B cell (primary cell): ENCODE measurements around the gene PPP3CA. TPM values are rescaled to one million over a fixed set of nuclear protein-coding genes. Genes with fewer than 3 reads are reported as not detected.

Source experiments
- ATAC-seq: fragments of 200-7000 bp; cut with Tn5 transposase; one replicate; pipeline ENCODE4 v1.10.0; 2021; ENCODE audit warnings: low read depth, mild to moderate bottlenecking, moderate number of reproducible peaks, moderate library complexity
- CTCF ChIA-PET: fragments of 350-600 bp; sonication (Branson Sonifier 250); formaldehyde crosslinking; loops from one replicate; lab custom pipeline; 2021; ENCODE audit warnings: antibody characterized with exemption, inconsistent platforms; lab: Charles Lee
- POLR2A ChIA-PET: fragments of 350-600 bp; sonication (Branson Sonifier 250); formaldehyde crosslinking; loops from one replicate; lab custom pipeline; 2021; ENCODE audit warnings: antibody characterized with exemption; lab: Charles Lee
- DNase-seq: peaks from one replicate; pipeline ENCODE4 v3.0.0; 2013
- H2AFZ ChIP-seq: 2 replicates; pipeline ENCODE4 v1.6.1; 2012; ENCODE audit warnings: mild to moderate bottlenecking, low read depth, low read length; ENCODE audit not compliant: insufficient read depth, poor library complexity, severe bottlenecking
- H3K27ac ChIP-seq, 2 donors: 1 replicate in 1 of 2; 2 replicates in 1 of 2; pipeline ENCODE4 v1.5.1; 2012 to 2013; ENCODE audit warnings: low read length in 2 of 2, mild to moderate bottlenecking in 2 of 2, moderate library complexity in 1 of 2
- H3K27me3 ChIP-seq, 4 experiments: fragments of 200-600 bp in 1 of 4; sonication (generic) in 1 of 4; replicated peaks in 1 of 4; 1 replicate in 2 of 4; 2 replicates in 2 of 4; pipeline versions ENCODE4 v1.6.1 to v1.7.0; 2013 to 2016; ENCODE audit warnings: low read length in 3 of 4, mild to moderate bottlenecking in 2 of 4, mixed read lengths in 1 of 4, moderate library complexity in 1 of 4; ENCODE audit not compliant: insufficient read depth in 4 of 4, control insufficient read depth in 3 of 4; ENCODE audit errors: control extremely low read depth in 1 of 4
- H3K36me3 ChIP-seq, 2 experiments: replicated peaks in 1 of 2; 1 replicate in 1 of 2; 2 replicates in 1 of 2; pipeline versions ENCODE4 v1.6.1 to v1.7.1; 2013; ENCODE audit warnings: low read length in 1 of 2; ENCODE audit not compliant: insufficient read depth in 2 of 2, control insufficient read depth in 1 of 2; ENCODE audit errors: control extremely low read depth in 1 of 2, extremely low read depth in 1 of 2
- H3K4me1 ChIP-seq, 2 donors: fragments of 200-600 bp in 1 of 2; sonication (generic) in 1 of 2; 1 replicate in 1 of 2; 2 replicates in 1 of 2; pipeline versions ENCODE4 v1.5.1 to v1.6.1; 2013 to 2017; ENCODE audit warnings: low read length in 2 of 2; ENCODE audit not compliant: control insufficient read depth in 2 of 2, insufficient read depth in 2 of 2
- H3K4me2 ChIP-seq: replicated peaks from 2 replicates; pipeline ENCODE3; 2012; ENCODE audit warnings: mild to moderate bottlenecking, low read depth, low read length; ENCODE audit not compliant: poor library complexity, severe bottlenecking
- H3K4me3 ChIP-seq, 5 experiments: fragments of 200-600 bp in 1 of 5; sonication (generic) in 1 of 5; 1 replicate in 3 of 5; 2 replicates in 2 of 5; pipeline versions ENCODE4 v1.5.1 to v1.7.0; 2011 to 2016; ENCODE audit warnings: low read length in 4 of 5, mild to moderate bottlenecking in 4 of 5, low read depth in 2 of 5, control low read depth in 1 of 5, moderate library complexity in 1 of 5; ENCODE audit not compliant: insufficient read depth in 1 of 5; ENCODE audit errors: control extremely low read depth in 1 of 5, extremely low read depth in 1 of 5
- H3K79me2 ChIP-seq: fragments of 200-600 bp; sonication (generic); one replicate; pipeline ENCODE4 v1.6.0; 2016; ENCODE audit warnings: low read length; ENCODE audit not compliant: control insufficient read depth, insufficient read depth
- H3K9ac ChIP-seq: fragments of 200-600 bp; sonication (generic); 2 replicates; pipeline ENCODE4 v1.6.1; 2017; ENCODE audit warnings: mild to moderate bottlenecking, low read length, moderate library complexity
- H3K9me3 ChIP-seq, 3 donors: one replicate each; pipeline versions ENCODE4 v1.6.1 to v1.7.1; 2013; ENCODE audit warnings: low read length in 2 of 3; ENCODE audit not compliant: control insufficient read depth in 2 of 3, insufficient read depth in 1 of 3; ENCODE audit errors: control extremely low read depth in 1 of 3
- H4K20me1 ChIP-seq: 2 replicates; pipeline ENCODE4 v1.6.0; 2012; ENCODE audit warnings: mild to moderate bottlenecking, low read length; ENCODE audit not compliant: insufficient read depth, control insufficient read depth, poor library complexity, severe bottlenecking
- H3K27ac Mint-ChIP-seq: one replicate; pipeline ENCODE4 v1.8.0; 2021; ENCODE audit warnings: mixed read lengths
- H3K27me3 Mint-ChIP-seq: one replicate; pipeline ENCODE4 v1.8.0; 2021; ENCODE audit warnings: mixed read lengths
- H3K4me1 Mint-ChIP-seq: one replicate; pipeline ENCODE4 v1.8.0; 2021; ENCODE audit warnings: mixed read lengths
- H3K4me3 Mint-ChIP-seq: one replicate; pipeline ENCODE4 v1.8.0; 2021; ENCODE audit warnings: mixed read lengths
- H3K9me3 Mint-ChIP-seq: one replicate; pipeline ENCODE4 v1.8.0; 2022; ENCODE audit warnings: mixed read lengths; ENCODE audit not compliant: insufficient read depth
- EZH2 ChIP-seq: IDR thresholded peaks from 2 replicates; pipeline ENCODE4 v1.6.1; 2012; ENCODE audit warnings: borderline replicate concordance, low read depth, mild to moderate bottlenecking, moderate library complexity, low read length; ENCODE audit not compliant: insufficient read depth, poor library complexity, severe bottlenecking
- WGBS: methylation state at CpG from one replicate; pipeline ENCODE4 v1.1.5; 2013; ENCODE audit warnings: missing lambda C conversion rate; ENCODE audit not compliant: insufficient coverage; 5-methylcytosine and 5-hydroxymethylcytosine counted together
- intact Hi-C: fragments of 100-400 bp; cut with micrococcal nuclease; formaldehyde crosslinking; loops from one replicate; pipeline ENCODE4 v1.10.0; 2022
- polyA plus RNA-seq: library from polyadenylated mRNA; depleted of rRNA; stranded (reverse); fragments of >200 nt; gene quantifications from 2 replicates; pipeline ENCODE4 v1.2.3, GENCODE V29; 2012
- total RNA-seq, 2 donors: library from RNA; stranded (reverse); fragments of 120-200 nt in 1 of 2; gene quantifications; 1 replicate in 1 of 2; 2 replicates in 1 of 2; pipeline versions ENCODE4 v1.2.3 to v1.2.4, GENCODE V29; 2013 to 2022
- TF ChIP-seq, protein P1 (sequence below): fragments of 200-600 bp; IDR thresholded peaks from one replicate; pipeline ENCODE4 v1.8.0; 2022; ENCODE audit warnings: antibody characterized with exemption, mild to moderate bottlenecking

PPP3CA gene
- total and polyA plus RNA-seq, 2 donors (not counting 1 experiment from before 2014, with no cell fraction given) = 14.3 to 85.1 TPM

DNA sequence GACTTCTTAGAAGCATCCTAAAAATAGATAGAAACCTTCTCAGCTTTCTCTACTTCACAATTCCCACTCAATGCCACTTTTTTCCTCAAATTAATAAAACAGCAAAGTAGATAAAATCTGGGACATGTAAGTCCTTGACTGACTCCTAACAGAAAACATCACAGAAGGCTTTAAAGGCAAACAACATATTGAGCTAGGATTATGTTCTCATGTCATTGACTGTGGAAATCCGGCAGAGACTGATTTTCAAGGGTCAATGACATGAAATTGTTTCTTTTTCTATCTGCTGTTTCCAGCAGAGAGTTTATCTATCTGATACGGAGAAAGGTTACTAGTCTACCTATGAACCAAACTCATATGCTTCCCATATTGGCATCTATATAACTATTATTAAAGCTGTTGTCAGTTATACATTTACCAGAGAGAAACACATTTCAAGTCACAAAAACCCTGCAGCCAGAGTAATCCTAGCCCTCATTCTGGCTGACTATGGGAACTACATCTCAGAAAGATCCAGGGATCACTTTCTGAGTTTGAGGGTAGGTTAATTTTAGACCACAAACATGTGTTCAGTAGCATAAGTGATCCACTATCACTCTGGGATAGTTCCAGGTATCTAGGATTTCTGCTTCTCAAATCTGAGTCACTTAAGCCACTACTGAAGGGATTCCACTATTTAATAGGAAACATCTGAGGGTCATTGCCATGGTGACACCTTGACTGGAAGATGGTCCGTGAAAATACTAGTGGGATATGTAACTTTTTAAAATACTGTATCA is 147.6 kb downstream of the PPP3CA start:
- H3K4me2 ChIP-seq = no peak overlapping the region
- POLR2A ChIA-PET = no interaction called here
- WGBS = 80% methylated on average over 1 of the region's 3 CpGs
- DNase-seq (no peak), ATAC-seq (no peak)
- intact Hi-C loops = loop anchor here (5.0 kb wide), 1 partner anchor 38 kb away; no protein-coding TSS in a partner anchor
- peaks cover 70% of the 10 kb centered on the region for H4K20me1 ChIP-seq
- no peaks in the 10 kb centered on the region for H3K27me3 Mint-ChIP-seq
- peaks cover 6 to 12% of the 10 kb centered on the region in 2 experiments for H3K36me3 ChIP-seq
- peak overlapping the region; percentile 11 for H3K4me3 Mint-ChIP-seq
- no peak overlapping the region for H3K4me3 ChIP-seq
- H3K4me1 ChIP-seq = peaks cover 20 to 43% of the 10 kb centered on the region in 2 donors
- peaks cover 83% of the 10 kb centered on the region for H3K79me2 ChIP-seq
- no peak overlapping the region for H2AFZ ChIP-seq
- peak overlapping the region; percentile 51 for H3K27ac Mint-ChIP-seq
- no peaks in the 10 kb centered on the region for H3K9me3 Mint-ChIP-seq
- no peak overlapping the region for H3K9ac ChIP-seq
- peaks cover 0 to 4% (median 0%) of the 10 kb centered on the region in 3 donors for H3K9me3 ChIP-seq
- no peak overlapping the region for H3K27ac ChIP-seq
- H3K4me1 Mint-ChIP-seq = peaks cover 53% of the 10 kb centered on the region
- no peaks in the 10 kb centered on the region for H3K27me3 ChIP-seq
- TF ChIP-seq, protein P1, sequence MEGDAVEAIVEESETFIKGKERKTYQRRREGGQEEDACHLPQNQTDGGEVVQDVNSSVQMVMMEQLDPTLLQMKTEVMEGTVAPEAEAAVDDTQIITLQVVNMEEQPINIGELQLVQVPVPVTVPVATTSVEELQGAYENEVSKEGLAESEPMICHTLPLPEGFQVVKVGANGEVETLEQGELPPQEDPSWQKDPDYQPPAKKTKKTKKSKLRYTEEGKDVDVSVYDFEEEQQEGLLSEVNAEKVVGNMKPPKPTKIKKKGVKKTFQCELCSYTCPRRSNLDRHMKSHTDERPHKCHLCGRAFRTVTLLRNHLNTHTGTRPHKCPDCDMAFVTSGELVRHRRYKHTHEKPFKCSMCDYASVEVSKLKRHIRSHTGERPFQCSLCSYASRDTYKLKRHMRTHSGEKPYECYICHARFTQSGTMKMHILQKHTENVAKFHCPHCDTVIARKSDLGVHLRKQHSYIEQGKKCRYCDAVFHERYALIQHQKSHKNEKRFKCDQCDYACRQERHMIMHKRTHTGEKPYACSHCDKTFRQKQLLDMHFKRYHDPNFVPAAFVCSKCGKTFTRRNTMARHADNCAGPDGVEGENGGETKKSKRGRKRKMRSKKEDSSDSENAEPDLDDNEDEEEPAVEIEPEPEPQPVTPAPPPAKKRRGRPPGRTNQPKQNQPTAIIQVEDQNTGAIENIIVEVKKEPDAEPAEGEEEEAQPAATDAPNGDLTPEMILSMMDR = no peak
- no peak for TF ChIP-seq EZH2
- CTCF ChIA-PET = interaction anchor here (1.1 kb wide), 1 partner anchor 13 kb away, joined by 3 read pairs; no protein-coding TSS in a partner anchor
